Stimulated activated naive CD8-positive, alpha-beta T cell treated with anti-CD3 and anti-CD28 coated beads, Interleukin-15, amount 100 ng/mL, for 72 hours (primary cell): ENCODE measurements around the gene SOX3.
A peak's percentile ranks its signal among the peaks of the same experiment; 100 is the strongest.

Experiments
- ATAC-seq: fragments of 150-1000 bp; cut with Tn5 transposase; 2 replicates; pipeline ENCODE4 v1.10.0; 2021; ENCODE audit warnings: mild to moderate bottlenecking, moderate library complexity
- DNase-seq, 2 donors: peaks; one replicate each; pipeline ENCODE4 v3.0.0; 2021 to 2022
- H3K27ac Mint-ChIP-seq, 2 donors: one replicate each; pipeline ENCODE4 v1.8.0; 2022; ENCODE audit warnings: mild to moderate bottlenecking in 2 of 2, mixed read lengths in 2 of 2, moderate library complexity in 2 of 2
- H3K27me3 Mint-ChIP-seq: one replicate; pipeline ENCODE4 v1.8.0; 2022; ENCODE audit warnings: mixed read lengths
- H3K4me1 Mint-ChIP-seq: one replicate; pipeline ENCODE4 v1.8.0; 2022; ENCODE audit warnings: mild to moderate bottlenecking, mixed read lengths
- H3K4me3 Mint-ChIP-seq, 2 donors: one replicate each; pipeline ENCODE4 v1.8.0; 2022; ENCODE audit warnings: mild to moderate bottlenecking in 2 of 2, mixed read lengths in 2 of 2, moderate library complexity in 1 of 2
- H3K9me3 Mint-ChIP-seq, 2 donors: one replicate each; pipeline ENCODE4 v1.8.0; 2022; ENCODE audit warnings: mixed read lengths in 2 of 2

SOX3 gene

DNA sequence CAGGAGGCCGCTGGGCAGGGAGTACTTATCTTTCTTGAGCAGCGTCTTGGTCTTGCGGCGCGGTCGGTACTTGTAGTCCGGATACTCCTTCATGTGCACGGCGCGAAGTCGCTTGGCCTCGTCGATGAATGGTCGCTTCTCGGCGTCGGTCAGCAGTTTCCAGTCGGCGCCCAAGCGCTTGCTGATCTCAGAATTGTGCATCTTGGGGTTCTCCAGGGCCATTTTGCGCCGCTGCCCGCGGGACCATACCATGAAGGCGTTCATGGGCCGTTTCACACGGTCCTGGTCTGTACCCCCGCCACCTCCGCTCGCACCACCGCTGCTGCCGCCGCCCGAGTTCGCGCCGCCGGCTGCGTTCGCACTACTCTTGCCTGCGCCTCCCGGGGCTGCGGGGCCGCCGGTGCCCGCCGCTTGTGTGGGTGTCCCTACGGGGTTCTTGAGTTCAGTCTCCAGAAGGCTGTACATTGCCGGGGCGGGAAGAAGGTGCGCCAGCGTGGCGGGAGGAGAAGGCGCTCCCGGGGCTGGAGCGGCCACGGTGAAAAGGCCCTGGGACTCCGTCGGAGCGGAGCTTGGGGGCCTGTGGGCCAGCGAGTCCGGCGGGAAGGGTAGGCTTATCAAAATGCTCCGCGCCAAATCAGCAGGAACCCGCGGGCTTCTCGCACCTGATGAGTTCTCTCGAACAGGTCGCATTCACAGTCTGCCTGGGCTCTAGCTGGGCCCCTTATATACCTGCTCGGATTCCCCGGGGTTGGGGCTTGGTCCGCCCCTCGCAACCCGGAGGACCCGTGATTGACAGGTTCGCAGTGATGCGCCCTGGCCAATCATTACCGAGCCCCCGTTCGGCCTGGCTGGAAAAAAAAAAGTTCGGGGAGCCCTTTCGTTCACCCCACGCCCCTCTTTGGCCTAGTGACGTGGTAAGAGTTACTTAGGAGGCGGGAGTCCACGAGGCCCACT lies at the start of gene SOX3:
Gene SOX3, minus strand, starts transcription at position 699 of the 954 bp plus-strand sequence. Its CDS starts 9 bp downstream, at position 690.
- peaks cover 85% of the 10 kb centered on the region for H3K27me3 Mint-ChIP-seq
- peak within 1 kb of the TSS in 1 of 2 donors; percentile 42 for H3K27ac Mint-ChIP-seq
- H3K4me1 Mint-ChIP-seq, result peaks cover 14% of the 10 kb centered on the region
- ATAC-seq (no peak), DNase-seq (no peak)
- H3K4me3 Mint-ChIP-seq, result peak within 1 kb of the TSS; percentile 18 to 35
- no peaks in the 10 kb centered on the region for H3K9me3 Mint-ChIP-seq

DNA sequence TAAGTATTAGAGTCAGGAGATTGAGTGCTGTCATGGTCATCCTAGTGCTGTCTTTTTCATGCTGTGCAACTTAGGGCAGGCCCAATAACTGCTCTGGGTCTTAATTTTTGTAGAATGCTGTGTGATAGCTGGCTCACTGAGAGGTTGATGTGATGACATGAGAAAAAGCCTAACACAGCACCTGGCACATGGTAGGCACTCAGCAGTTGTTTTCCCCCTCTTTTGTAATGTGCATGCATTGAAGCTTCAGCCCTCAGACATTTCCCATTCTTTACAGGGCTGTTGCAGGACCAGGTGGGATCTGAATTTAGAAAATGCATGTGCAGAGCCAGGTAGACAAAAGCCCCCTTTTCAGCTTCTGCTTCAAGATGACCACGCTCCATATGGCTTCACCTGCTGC lies 44.1 kb upstream of the SOX3 start:
- DNase-seq (no peak), ATAC-seq (no peak)
- no peaks in the 10 kb centered on the region for H3K27me3 Mint-ChIP-seq
- no peak overlapping the region for H3K4me3 Mint-ChIP-seq
- H3K27ac Mint-ChIP-seq, result no peak overlapping the region
- H3K9me3 Mint-ChIP-seq, result no peaks in the 10 kb centered on the region
- no peaks in the 10 kb centered on the region for H3K4me1 Mint-ChIP-seq

DNA sequence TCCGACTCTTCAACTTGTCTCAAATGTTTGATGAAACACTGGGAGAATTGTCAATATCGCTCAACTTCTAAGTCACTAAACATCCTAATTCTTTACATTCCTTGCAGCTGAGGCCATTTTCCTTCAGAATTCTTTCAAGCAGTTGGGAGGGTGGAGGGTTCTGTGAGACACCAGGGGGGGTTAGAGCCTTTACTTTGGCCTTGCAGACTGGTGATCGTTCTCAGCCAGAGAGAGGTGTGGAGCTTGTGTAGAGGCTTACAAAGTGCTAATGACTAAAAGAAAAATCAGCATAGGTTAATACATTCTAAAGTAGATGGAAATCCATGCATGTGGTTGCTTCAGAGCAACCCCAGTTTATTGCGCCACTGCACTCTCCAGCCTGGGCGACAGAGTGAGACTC lies 21.3 kb upstream of the SOX3 start:
- ATAC-seq, result no peak
- DNase-seq, result no peak
- Mint-ChIP-seq H3K27ac (no peak overlapping the region), H3K9me3 (no peaks in the 10 kb centered on the region), H3K27me3 (no peaks in the 10 kb centered on the region), H3K4me1 (no peaks in the 10 kb centered on the region), H3K4me3 (no peak overlapping the region)

DNA sequence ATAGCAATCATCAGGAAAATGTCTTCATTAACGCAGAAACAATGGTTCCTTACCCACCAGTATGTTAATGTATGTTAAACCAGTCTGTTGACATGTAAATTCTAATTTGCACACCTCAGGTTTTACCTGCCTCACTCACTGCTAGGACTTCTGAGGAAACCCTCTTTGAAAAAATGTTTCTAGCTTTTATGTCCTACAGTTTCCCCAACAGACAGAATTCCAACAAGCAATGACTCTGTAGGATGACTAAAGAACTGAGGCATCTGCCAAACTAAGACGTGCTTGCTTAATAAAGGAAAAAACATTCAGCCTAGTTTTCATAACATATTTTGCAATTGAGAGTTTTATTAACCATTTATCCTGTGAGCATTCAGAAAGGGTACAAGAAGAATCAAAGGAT lies 20.6 kb upstream of the SOX3 start:
- DNase-seq (no peak), ATAC-seq (no peak)
- Mint-ChIP-seq H3K27ac (no peak overlapping the region), H3K9me3 (no peaks in the 10 kb centered on the region), H3K4me3 (no peak overlapping the region), H3K27me3 (no peaks in the 10 kb centered on the region), H3K4me1 (no peaks in the 10 kb centered on the region)

DNA sequence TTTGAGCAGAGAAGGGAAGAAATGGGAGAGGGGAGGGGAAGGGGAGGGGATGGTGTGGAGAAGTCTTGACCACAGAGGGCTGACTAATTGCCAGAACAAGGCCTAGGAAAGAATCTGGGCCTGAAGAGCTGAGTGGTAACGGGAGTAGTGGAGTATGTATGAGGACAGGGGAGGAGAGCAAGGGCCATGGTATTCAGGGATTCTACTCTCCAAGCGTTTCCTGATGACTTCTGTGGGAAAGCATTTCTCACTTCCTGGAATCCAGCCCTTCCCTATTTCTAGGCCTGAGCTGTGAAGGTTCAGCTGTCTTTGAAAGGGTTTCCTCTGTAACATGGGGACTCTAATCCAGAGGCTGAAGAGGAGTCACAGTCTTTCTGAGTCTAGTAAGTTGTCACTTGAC lies 19.7 kb upstream of the SOX3 start:
- DNase-seq (no peak), ATAC-seq (no peak)
- Mint-ChIP-seq H3K9me3 (no peaks in the 10 kb centered on the region), H3K4me1 (no peaks in the 10 kb centered on the region), H3K27me3 (no peaks in the 10 kb centered on the region), H3K4me3 (no peak overlapping the region), H3K27ac (no peak overlapping the region)

DNA sequence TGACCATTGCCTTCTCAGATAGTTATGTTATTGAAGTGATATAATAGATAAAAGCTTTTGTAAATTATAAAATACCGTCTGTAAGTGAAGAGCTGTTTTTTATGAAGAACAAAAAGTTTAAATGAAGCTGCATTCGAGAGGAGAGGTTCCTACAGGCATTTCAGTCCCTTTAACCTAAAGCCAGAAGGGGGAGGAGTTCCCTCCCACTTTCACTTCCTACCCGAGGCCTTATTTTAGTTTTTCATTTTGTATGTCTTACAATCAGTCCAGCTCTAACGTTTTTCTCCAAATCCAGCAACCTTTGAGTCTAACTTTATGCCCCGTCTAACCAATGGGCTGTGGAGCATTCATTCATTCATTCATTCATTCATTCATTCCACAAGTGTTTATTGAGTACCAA lies 16.5 kb upstream of the SOX3 start:
- H3K27ac Mint-ChIP-seq, result no peak overlapping the region
- no peaks in the 10 kb centered on the region for H3K9me3 Mint-ChIP-seq
- no peak for ATAC-seq
- no peaks in the 10 kb centered on the region for H3K4me1 Mint-ChIP-seq
- DNase-seq, result no peak
- no peak overlapping the region for H3K4me3 Mint-ChIP-seq
- H3K27me3 Mint-ChIP-seq, result no peaks in the 10 kb centered on the region

DNA sequence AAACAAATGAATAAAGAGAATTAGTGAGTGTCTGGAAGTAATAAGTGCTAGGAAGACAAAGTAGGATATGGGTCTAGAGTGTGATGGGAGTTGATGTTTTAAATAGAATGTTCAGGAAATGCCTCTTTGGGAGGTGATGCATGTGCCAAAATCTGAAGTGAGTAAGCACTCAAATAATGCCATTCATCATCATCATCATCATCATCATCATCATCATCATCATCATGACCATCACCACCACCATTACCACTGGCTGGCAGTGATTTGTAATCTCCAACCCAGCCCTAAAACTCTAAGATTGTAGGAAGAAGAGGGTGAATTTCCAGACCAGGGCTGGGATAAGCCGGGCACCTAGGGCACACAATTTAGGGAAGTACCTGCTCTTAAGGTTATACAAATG lies 9.7 kb upstream of the SOX3 start:
- H3K4me1 Mint-ChIP-seq, result no peaks in the 10 kb centered on the region
- H3K4me3 Mint-ChIP-seq, result no peak overlapping the region
- no peaks in the 10 kb centered on the region for H3K9me3 Mint-ChIP-seq
- no peak overlapping the region for H3K27ac Mint-ChIP-seq
- no peak for ATAC-seq
- no peak for DNase-seq
- peaks cover 18% of the 10 kb centered on the region for H3K27me3 Mint-ChIP-seq

DNA sequence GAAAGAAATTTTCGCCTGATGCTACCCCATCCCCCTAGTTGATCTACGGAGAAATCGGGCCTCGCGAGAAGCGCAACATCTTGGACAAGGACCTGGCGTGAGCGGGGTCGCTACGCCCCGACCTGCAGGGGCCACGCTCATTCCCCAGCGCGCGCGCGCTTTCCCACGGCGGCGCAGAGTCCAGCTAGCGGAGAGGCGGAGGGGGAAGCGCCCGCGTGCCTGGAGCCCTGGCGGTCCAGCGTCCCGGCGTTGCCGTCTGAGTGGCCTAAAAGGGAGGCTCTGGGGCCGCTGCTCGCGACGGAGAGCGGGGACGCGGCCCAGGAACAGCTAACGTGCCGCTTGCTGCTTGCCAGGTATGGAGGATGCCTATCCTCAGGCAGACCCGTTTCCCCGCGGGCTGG lies 6.0 kb upstream of the SOX3 start:
- H3K9me3 Mint-ChIP-seq, result no peaks in the 10 kb centered on the region
- H3K4me1 Mint-ChIP-seq, result peaks cover 5% of the 10 kb centered on the region

DNA sequence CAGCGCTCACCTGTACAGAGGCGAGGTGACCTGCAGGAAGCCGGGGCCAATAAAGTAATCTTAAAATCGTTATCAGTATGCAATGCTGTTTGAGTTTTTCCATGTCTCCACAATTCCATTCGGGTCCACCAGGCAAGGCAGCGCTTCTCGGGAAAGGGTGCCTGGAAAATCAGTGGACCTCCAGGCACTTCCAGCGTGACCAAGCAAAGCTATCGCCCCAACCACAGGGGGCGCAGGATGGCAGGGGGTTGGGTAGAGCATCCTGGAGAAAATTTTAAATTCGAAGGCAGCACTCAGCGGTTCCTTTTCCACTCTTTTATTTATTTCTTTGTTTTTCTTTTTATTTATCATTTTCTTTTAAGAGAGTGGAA lies 5.4 kb upstream of the SOX3 start:
- Mint-ChIP-seq H3K27me3 (peaks cover 61% of the 10 kb centered on the region), H3K27ac (no peak overlapping the region), H3K4me3 (no peak overlapping the region), H3K9me3 (no peaks in the 10 kb centered on the region), H3K4me1 (peaks cover 5% of the 10 kb centered on the region)
- ATAC-seq (no peak), DNase-seq (no peak)

More for the DNA sequence above, 6.0 kb upstream of the SOX3 start:
- Mint-ChIP-seq H3K27ac (no peak overlapping the region), H3K27me3 (peaks cover 55% of the 10 kb centered on the region), H3K4me3 (no peak overlapping the region)
- DNase-seq, result no peak
- no peak for ATAC-seq

DNA sequence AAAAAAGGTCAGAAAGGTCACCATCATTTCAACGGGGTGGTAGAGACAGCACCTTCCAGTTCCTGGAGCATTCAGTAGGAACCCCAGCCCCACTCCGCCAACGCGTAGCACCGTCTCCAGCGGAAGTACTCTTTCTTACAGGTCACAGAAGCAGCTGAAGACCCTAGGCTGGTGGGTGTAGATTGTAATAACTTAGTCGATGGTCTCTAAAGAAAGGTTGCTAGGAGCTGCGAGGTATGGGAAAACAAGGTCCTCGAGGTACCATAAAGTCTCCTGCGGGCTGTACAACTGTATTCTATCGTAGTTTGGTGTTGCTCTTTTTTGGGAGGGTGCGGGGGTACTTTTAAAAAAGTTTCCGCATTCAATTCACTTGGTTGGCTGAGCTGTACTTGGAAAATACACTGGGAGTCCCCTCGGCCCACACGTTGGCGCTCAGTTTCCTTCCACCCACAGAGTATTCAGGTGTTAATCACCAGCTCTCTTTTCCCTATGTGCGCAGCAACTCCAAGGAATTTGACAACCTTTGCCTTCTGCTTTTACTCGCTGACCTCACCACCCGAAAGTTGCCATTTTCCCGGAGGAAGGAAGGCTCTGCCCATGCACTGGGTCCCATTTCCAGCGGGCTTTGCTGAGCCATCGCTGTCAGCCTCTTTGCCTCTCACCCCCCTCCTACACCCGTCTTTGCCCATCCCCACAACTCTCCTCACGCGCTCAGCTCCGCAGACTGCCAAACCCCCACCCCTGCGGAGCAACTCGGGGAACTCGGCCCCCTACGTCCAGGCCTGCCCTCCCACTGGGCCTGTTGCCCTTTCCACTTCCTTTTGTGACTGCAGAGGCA lies 4.8 kb upstream of the SOX3 start:
- Mint-ChIP-seq H3K4me1 (peaks cover 5% of the 10 kb centered on the region), H3K27ac (no peak overlapping the region), H3K4me3 (no peak overlapping the region), H3K27me3 (peaks cover 67% of the 10 kb centered on the region), H3K9me3 (no peaks in the 10 kb centered on the region)
- ATAC-seq, result no peak
- DNase-seq, result no peak

DNA sequence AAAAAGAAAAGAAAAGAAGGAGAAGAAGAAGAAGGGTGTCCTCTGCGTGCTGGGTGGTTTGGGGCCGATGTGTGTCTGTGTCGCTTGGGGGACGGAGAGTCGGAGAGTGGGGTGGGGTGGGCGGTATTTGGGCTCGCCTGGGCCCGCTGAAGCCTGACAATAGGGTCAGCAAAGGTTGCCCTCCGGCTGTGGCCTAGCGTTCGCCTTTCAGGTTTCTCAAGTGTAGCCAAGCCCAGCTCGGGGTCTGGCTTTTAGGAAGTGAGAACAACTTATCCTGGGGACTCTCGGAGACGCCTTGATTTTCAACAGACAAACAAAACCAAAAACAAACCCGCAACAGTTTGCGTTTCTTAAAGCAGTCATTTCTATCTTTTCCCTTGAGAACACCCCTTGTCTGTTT lies 4.1 kb upstream of the SOX3 start:
- H3K27ac Mint-ChIP-seq, result peak overlapping the region in 1 of 2 donors; percentile 88
- ATAC-seq, result no peak
- no peaks in the 10 kb centered on the region for H3K9me3 Mint-ChIP-seq
- no peak overlapping the region for H3K4me3 Mint-ChIP-seq
- H3K4me1 Mint-ChIP-seq, result peaks cover 5% of the 10 kb centered on the region
- H3K27me3 Mint-ChIP-seq, result peaks cover 68% of the 10 kb centered on the region
- DNase-seq, result no peak

DNA sequence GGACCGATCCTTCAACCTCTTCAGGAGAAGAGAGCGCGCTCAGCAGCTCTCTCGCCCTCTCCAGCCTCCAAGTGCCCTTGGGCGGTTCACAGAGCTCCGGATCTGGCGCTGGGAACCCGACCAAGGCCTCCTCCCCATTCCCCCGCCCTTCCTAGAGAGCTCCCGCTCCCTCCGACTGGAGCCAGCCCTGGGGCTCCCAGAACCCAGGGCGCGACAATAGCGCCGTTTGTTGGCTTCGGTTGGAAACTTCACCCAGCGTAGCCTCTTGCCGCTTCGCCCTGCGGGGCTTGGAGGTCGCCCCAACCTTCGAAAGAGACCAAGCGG lies 3.1 kb upstream of the SOX3 start:
- ATAC-seq, result no peak

DNA sequence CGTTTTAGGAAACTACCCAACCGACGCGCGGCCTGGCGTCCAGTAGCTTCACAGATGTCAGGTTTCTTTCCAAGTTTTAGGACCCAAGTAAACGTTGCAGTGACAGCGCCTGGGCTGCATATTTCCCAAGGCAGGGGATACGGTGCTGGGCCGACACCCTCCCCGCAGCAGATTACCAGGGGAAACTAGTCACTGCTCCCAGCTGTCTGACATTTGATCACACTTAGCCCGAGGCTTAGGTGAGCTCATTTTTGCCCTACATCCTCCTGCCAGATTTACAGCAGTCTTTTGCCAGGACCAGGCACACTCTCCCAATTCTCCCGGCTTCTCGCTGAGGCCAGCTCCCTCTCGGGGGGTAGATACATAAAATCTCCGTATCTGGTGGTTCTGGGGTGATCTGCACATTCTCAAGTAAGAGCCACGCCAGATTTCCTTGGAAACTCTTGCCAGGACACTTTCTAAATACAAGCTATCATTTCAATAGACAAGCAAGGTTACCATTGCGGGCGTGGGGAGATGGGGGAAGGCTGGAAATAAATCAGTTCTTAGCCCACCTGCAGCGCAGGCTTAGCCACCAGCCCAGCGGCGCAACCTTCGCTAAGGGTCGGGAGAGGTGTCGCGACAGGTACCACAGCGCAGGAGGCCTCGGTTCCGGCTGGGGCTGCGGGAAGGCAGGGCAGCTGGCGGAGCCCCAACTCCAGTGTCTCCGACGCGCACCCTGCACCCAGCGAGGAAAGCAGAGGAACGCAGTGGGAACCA lies 2.5 kb upstream of the SOX3 start:
- Mint-ChIP-seq H3K4me1 (peaks cover 14% of the 10 kb centered on the region), H3K4me3 (no peak overlapping the region), H3K27ac (no peak overlapping the region), H3K27me3 (peaks cover 78% of the 10 kb centered on the region), H3K9me3 (no peaks in the 10 kb centered on the region)
- DNase-seq (no peak), ATAC-seq (no peak)

More for the DNA sequence above, 3.1 kb upstream of the SOX3 start:
- H3K4me3 Mint-ChIP-seq, result no peak overlapping the region
- no peak overlapping the region for H3K27ac Mint-ChIP-seq
- peaks cover 73% of the 10 kb centered on the region for H3K27me3 Mint-ChIP-seq
- no peaks in the 10 kb centered on the region for H3K9me3 Mint-ChIP-seq
- no peak for DNase-seq
- H3K4me1 Mint-ChIP-seq, result peaks cover 9% of the 10 kb centered on the region

DNA sequence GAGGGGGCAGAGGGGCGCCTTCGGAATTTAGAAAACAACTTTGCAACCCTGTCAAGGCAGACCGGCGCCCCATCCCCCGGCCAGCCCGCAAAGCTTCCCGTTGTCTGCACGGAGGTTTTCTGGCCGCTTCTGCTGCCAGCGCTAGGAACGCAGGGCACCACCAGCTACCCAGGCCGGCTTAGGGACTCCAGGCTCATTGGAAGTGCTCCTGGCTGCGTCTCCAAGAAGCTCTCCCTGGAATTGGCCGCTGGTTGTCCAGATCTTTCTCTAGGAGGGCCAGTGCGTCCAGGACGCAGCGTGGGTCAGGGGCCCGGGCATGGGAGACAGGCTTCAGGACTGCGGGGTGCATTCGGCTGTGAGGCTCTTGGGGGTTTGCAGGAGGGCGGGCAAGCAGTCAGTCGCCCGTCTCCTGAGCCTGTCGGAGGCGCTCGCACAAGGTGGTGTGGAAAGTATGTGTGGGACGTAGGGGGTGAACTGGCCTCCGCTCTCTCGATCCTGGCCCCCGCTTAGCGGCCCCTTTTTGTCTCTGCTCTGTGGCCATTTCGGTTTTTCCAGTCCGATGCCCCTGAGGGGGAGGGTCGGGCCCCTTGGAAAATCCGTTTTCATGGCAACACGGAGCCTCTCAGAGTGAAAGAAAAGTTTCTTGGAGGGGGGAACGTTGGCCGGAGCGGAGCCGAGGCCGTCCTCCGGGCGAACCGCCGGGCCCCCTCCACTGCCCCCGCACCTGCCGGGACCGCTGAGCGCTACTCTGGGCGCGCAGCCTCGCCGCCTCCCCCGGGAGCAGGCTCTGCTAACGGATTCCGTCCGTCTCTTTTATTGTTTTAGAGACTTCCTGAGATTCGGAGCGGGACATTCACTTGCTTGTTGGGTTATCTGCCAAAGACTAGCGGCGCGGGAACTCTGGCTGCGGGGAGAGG lies 810 bp upstream of the SOX3 start:
- peaks cover 14% of the 10 kb centered on the region for H3K4me1 Mint-ChIP-seq
- H3K27ac Mint-ChIP-seq, result peak overlapping the region in 1 of 2 donors; percentile 42
- peaks cover 89% of the 10 kb centered on the region for H3K27me3 Mint-ChIP-seq
- H3K9me3 Mint-ChIP-seq, result no peaks in the 10 kb centered on the region
- ATAC-seq (no peak), DNase-seq (no peak)
- no peak overlapping the region for H3K4me3 Mint-ChIP-seq
